ENCODE results near the gene LAT. TPM values are rescaled to one million over a fixed set of nuclear protein-coding genes. Genes with fewer than 3 reads are reported as not detected.
"Not testable (repeated sequence)": the region's sequence is repeated elsewhere in the genome, so short reads cannot be mapped to it uniquely, and the experiment has no call there.

The LAT gene
- total RNA-seq, 6 donors from 2014 or later: 3.5 to 70.2 (median 17.5) TPM

- WGBS, 2 donors: 77 to 84% methylated on average over 6 to 7 of the region's 7 CpGs
- no peak for DNase-seq
- no peak for ATAC-seq (ENCODE audit: low FRiP score in 2 of 2)
Observed at GRCh38 chr16:28938721-28939120, 46.1 kb upstream of the LAT start.

GRCh38 chr16:28939825-28940224, 45.0 kb upstream of the LAT start:
- ATAC-seq (ENCODE audit: low FRiP score in 2 of 2); H3K27me3 ChIP-seq; DNase-seq; H3K4me3 ChIP-seq; H3K36me3 ChIP-seq; H3K9me3 ChIP-seq; H3K27ac ChIP-seq: not testable (repeated sequence)
- 93% methylated on average over 7 of the region's 7 CpGs for WGBS, 2 donors
- peaks cover 0 to 14% (median 7%) of the 10 kb centered on the region in 4 donors for H3K4me1 ChIP-seq

More at GRCh38 chr16:28938721-28939120, 46.1 kb upstream of the LAT start:
- no peaks in the 10 kb centered on the region for H3K27me3 ChIP-seq
- no peaks in the 10 kb centered on the region for H3K9me3 ChIP-seq
- H3K36me3 ChIP-seq: no peaks in the 10 kb centered on the region
- TF ChIP-seq POLR2A (IDR thresholded peaks at IDR 0.05) (no peak), EP300 (IDR thresholded peaks at IDR 0.05) (no peak), POLR2AphosphoS5 (IDR thresholded peaks at IDR 0.05) (no peak), CTCF (IDR thresholded peaks at IDR 0.05) (no peak)
- H3K4me1 ChIP-seq: peaks cover 0 to 14% (median 7%) of the 10 kb centered on the region in 4 donors
- H3K4me3 ChIP-seq: no peak overlapping the region
- no peak overlapping the region for H3K27ac ChIP-seq

GRCh38 chr16:28943281-28943680, 41.6 kb upstream of the LAT start:
- Histone ChIP-seq H3K4me3 (no peak overlapping the region), H3K27me3 (no peaks in the 10 kb centered on the region), H3K4me1 (peaks cover 9 to 10% (median 10%) of the 10 kb centered on the region in 4 donors), H3K27ac (no peak overlapping the region), H3K9me3 (no peaks in the 10 kb centered on the region), H3K36me3 (no peaks in the 10 kb centered on the region)
- DNase-seq (no peak), ATAC-seq (ENCODE audit: low FRiP score in 2 of 2) (no peak)
- TF ChIP-seq POLR2AphosphoS5 (IDR thresholded peaks at IDR 0.05) (no peak), CTCF (IDR thresholded peaks at IDR 0.05) (no peak), EP300 (IDR thresholded peaks at IDR 0.05) (no peak), POLR2A (IDR thresholded peaks at IDR 0.05) (no peak)

- ATAC-seq (ENCODE audit: low FRiP score in 2 of 2): no peak
- Histone ChIP-seq H3K27me3 (no peaks in the 10 kb centered on the region), H3K9me3 (no peaks in the 10 kb centered on the region), H3K36me3 (no peaks in the 10 kb centered on the region), H3K27ac (no peak overlapping the region), H3K4me3 (no peak overlapping the region), H3K4me1 (peaks cover 16 to 21% (median 17%) of the 10 kb centered on the region in 4 donors)
- WGBS, 2 donors: 76 to 78% methylated on average over 4 of the region's 4 CpGs
- no peak for DNase-seq
- TF ChIP-seq EP300 (IDR thresholded peaks at IDR 0.05): no peak
- no peak for TF ChIP-seq POLR2A (IDR thresholded peaks at IDR 0.05)
- TF ChIP-seq CTCF (IDR thresholded peaks at IDR 0.05): no peak
- TF ChIP-seq POLR2AphosphoS5 (IDR thresholded peaks at IDR 0.05): no peak
Observed at GRCh38 chr16:28946681-28947080, 38.2 kb upstream of the LAT start.

GRCh38 chr16:28950648-28951409, 34.0 kb upstream of the LAT start, which contains the start of gene NFATC2IP:
Gene NFATC2IP (plus strand): TSS chr16:28950937. CDS start chr16:28951012, 75 bp downstream.
- 0% methylated on average over 33 to 39 of the region's 79 CpGs for WGBS, 2 donors
- TF ChIP-seq POLR2AphosphoS5 (IDR thresholded peaks at IDR 0.05) (peak; percentile 64 to 72), POLR2A (IDR thresholded peaks at IDR 0.05) (peak in 1 of 4 donors; percentile 63), EP300 (IDR thresholded peaks at IDR 0.05) (no peak)
- H3K27me3 ChIP-seq: no peaks in the 10 kb centered on the region
- H3K4me1 ChIP-seq: peaks cover 14 to 26% (median 15%) of the 10 kb centered on the region in 4 donors
- no peaks in the 10 kb centered on the region for H3K9me3 ChIP-seq
- peak; percentile 98 to 99 for ATAC-seq (ENCODE audit: low FRiP score in 2 of 2)
- peak within 1 kb of the TSS; percentile 67 to 98 (median 78) for H3K4me3 ChIP-seq
- peak; percentile 99 to 100 for DNase-seq
- peaks cover 1 to 33% (median 23%) of the 10 kb centered on the region in 4 donors for H3K36me3 ChIP-seq
- H3K27ac ChIP-seq: peak within 1 kb of the TSS; percentile 81 to 92 (median 86)
